GM18519 (cell line): Measurements from ENCODE around the gene UST.

Source experiments
- ATAC-seq: cut with Tn5 transposase; IDR thresholded peaks from one replicate; pipeline ENCODE4 v1.9.1; 2021; ENCODE audit warnings: mild to moderate bottlenecking, moderate library complexity; ENCODE audit not compliant: unreplicated experiment, low FRiP score

UST gene

GRCh38 chr6:149050160-149050559 lies 303.3 kb downstream of the UST start:
- no peak for ATAC-seq

- ATAC-seq, result peak; percentile 38
Observed at GRCh38 chr6:149052350-149053106, 305.7 kb downstream of the UST start.

GRCh38 chr6:149053848-149054558 lies 307.2 kb downstream of the UST start:
- ATAC-seq, result no peak

DNA sequence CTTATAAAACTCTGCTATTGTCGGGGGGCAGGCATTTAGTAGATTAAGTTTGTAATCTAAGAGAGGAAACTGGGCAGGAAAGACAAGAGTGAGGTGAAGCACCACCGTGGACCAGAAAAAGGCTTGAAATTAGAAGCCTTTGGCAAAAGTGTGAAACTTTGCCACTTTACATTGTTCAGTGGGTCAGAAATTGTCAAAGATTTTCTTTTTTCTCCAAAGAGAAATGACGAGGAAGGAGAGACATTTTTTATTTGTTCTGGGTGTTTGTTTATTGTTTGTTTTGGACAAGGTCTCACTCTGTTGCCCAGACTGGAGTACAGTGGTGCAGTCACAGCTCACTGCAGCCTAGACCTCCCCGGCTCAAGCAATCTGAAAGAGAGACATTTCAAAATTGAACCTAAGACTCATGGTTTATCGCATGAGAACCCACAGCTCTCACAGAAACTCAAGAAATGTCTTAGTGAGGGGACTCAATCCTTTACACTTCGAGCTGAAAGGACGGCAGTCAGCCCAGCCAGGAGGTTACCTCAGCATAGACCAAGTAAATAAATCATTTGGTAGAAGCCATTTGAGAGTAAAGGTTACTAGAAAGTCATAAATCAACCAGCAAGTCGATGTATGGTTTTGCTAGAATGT lies 307.8 kb downstream of the UST start:
- peak; percentile 59 for ATAC-seq

- ATAC-seq, result no peak
Observed at GRCh38 chr6:149055195-149055899, 308.5 kb downstream of the UST start.

- ATAC-seq, result no peak
Observed at GRCh38 chr6:149056777-149057463, 310.1 kb downstream of the UST start.

DNA sequence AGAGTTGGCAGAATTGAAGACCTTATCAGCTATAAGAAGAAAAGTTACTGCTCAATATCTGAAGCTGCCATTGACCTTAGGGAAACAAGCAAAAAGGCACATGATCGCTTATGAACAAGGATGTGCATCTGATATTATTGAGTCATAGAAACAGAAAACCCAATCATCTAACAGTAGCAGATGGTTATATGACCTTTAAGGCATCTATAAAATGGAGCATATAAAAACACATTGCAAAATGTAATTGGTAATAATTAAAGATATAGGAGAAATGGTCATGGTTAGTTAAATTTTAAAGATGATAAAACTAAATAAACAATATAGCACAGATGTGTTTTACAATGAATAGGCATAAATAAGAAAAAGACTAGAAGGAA lies 310.6 kb downstream of the UST start:
- ATAC-seq, result no peak

DNA sequence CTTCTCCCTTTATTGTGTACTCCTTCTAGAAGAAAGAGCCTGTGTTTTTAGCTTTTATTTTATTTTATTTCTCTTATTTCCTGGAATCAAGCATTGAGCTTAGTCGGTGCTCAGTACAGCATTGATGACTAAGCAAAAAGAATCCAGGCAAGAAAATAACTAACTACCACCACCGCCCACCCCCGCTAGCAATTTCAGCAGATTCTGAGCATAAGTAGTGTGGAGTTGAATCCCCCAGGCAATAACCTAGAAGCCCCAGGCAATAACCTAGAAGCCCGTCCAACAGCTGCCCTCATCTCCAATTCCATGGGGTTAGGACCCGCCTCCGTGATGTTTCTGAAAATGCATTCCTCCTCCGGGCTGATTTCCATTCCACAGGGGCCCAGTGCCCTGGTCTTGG lies 312.7 kb downstream of the UST start:
- ATAC-seq, result no peak

GRCh38 chr6:149060300-149060984 lies 313.6 kb downstream of the UST start:
- ATAC-seq, result peak; percentile 42

DNA sequence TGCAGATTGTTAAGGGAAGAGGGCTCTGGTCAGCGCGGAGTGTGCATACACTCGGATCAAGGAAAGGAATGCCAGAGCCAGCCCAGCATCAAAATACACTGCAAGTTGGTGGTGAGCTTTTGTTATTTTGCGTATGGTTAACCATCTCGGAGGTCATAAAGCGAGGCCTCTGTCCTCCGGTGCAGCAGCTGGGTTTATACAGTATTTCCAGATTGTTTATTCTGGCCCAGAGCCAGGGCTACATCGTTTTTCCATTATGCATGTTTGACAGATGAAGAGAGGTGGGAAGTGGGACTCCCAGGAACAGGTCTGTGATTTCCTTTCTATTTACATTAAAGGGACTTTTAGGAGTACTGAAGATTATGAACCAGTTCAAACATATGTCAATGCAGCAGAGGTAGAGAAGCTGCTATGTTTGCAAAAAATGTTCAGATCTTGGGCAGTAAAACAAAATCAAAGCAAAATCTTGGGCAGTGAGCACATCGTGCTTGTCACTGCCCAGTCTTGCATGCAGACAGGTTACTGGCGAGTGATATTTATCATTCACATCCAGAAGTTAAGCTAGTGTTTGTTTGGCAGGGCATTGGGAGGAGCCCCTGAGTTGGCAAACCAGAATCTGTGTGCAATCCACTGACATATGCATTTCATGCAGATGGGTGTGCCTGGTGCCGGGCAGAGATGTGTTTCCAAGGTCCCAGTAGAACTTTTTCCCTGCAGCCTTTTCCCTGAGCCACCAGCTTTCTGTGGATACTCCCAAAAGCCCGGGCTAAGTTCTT lies 314.3 kb downstream of the UST start:
- ATAC-seq, result no peak

GRCh38 chr6:149061930-149062329 lies 315.1 kb downstream of the UST start:
- no peak for ATAC-seq

GRCh38 chr6:149062653-149063348 lies 316.0 kb downstream of the UST start:
- no peak for ATAC-seq

DNA sequence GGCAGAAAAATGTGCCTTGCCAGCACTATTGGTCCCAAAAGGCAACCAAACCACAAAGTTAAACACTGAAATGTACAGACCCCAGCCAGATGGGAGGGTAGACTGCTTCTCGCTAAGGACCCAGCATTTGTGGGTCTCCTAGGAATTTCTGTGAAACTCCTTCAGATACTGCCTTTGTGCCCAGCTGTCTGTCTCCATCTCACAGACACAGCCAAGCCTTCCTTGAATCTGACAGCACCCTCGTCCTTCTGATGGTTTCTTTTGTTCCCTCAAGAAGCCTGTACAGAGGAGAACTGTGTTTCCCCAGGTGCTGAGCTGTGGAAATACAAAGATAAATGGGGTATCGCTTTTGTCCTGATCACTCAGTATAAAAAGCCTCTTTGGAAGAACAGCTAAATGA lies 316.6 kb downstream of the UST start:
- ATAC-seq, result no peak

DNA sequence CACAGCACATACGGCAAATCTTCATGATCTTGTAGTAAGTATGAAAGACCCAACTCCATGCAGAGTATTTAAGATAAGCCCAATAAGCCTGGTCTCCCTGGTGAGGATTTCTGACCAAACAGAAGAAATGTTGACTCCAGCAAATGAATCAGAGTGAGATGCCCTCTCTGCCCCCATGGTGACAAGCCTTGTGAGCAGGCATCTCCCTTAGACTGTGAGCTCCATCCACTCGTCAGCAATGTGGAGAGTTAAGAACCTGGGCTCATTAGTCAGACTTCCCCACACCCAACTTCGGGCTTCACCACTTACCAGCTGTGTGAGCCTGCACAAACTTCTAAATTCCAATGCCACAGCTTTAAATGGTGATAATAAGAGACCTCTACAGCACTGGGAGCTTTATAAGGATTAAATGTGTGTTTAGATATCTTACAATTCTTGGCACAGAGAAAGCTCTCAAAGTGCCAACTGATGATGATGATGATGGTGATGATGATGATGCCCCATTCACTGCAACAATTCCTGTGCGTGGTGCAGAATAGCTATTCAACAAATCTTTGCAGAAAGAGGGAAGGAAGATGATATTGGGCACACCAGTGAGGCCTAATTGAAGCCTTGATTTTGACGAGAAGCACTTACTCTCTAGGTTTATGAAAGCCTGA lies 317.3 kb downstream of the UST start:
- no peak for ATAC-seq

DNA sequence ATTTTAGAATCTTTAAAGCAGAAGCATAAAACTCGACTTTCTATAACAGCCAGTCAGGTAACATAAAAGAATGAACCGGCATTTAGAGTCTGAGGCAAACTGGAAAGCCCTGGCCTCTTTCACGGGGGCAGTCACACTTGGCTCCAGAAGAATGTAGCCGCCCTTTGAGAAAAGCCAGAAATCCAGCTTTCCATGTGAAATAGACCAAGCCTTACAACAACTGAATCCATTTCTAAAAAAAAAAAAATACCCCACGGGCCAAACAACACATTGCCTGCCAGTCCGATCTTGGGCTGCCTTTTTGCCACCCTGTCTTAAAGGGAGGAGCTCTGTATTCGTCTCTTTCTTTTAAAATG lies 317.8 kb downstream of the UST start:
- ATAC-seq, result no peak

DNA sequence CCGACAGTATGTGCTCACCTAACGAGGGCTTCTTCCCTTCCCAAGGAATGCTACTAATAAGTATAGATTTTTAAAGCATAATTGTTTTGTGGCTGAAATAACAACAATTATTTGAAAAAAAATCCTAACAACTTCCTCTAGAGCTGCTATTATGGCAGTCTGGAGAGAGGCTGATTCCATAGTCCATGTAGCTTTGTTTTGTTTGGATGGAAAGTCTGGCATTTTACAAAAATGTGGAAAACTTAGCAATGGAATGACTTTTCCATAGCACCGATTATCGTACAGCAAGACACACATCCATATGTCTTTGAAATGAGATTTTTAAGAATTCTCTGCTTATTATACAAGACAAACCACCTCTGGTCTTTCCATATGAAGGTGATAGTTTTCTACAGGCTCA lies 318.3 kb downstream of the UST start:
- ATAC-seq, result no peak

- ATAC-seq, result peak; percentile 97
Observed at GRCh38 chr6:149065658-149066556, 319.1 kb downstream of the UST start.
